Epithelial cell of prostate (primary cell): ENCODE results near the gene NR2C2.
A peak's percentile ranks its signal among the peaks of the same experiment; 100 is the strongest.
"Not testable (repeated sequence)": the region's sequence is repeated elsewhere in the genome, so short reads cannot be mapped to it uniquely, and the experiment has no call there.

Experiments
- DNase-seq: peaks from one replicate; pipeline ENCODE4 v3.0.0-alpha.2; 2011; ENCODE audit warnings: low read depth, low spot score
- H3K27ac ChIP-seq: fragments of 450-650 bp; 2 replicates; pipeline ENCODE4 v1.5.1; 2017; ENCODE audit warnings: mild to moderate bottlenecking

Gene NR2C2

DNA sequence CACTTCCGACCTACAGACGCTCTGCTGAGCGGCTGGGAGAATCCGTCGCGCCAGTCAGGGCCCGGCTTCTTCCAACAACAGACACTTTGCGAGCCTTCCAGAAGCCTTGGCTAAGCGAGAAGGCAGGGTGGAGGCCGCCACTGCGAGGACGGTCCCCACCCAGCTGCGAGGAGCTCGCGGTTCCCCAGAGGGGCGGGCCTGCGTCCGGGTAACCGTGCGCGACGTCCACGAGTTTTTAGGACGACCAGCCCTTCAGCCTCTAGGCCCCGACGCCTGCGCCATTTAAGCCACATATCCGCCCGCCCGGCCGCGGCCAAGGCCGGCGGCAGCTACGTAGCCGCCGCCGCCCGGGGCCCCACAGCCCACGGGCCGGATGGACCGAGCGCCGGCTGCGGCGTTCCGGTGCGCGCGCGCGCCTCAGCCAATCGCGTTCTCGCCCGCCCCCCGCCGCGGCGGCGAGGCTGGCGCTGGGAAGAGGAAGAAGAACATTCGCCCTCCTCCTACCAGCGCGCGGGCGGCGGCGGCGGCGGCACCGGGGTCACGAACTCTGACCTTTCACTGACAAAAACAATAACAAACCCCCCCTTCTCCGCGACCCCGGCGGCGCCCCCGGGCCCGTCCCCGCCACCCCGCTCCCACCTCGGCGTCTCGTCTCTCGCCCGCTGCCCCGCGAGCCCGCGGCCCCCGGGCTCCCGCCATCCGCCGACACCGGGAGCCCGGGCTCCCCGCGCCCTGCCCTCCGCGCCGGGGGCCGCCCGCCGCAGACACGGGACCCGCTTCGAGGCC is at the start of gene NR2C2:
NR2C2 (plus strand) TSS at position 484 of the 786 bp plus-strand sequence. CDS start 56,332 bp downstream, outside the sequence.
- peak within 1 kb of the TSS; percentile 96 for H3K27ac ChIP-seq
- no peak for DNase-seq

DNA sequence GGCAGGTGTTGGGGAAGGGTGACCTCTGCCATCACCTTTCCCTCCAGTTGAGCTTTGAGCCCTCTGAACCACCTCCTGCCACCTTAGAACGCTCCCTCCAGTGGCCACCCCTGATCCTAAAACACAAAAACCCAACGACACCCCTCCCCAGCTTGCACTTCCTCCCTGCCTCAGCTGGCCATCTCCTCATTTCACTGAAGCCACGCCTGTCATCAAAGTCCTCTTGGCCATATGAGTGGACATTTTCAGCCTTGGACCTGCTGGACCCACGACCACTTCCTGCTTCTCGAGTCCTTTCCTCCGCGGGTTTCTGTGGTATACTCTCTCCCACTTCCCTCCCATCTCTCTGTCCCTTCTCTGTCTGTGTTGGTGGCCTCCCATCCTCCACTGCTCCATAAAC is 48.5 kb upstream of the NR2C2 start:
- no peak for DNase-seq
- no peak overlapping the region for H3K27ac ChIP-seq

GRCh38 chr3:14899993-14900618 is 47.3 kb upstream of the NR2C2 start:
- DNase-seq = no peak
- no peak overlapping the region for H3K27ac ChIP-seq

DNA sequence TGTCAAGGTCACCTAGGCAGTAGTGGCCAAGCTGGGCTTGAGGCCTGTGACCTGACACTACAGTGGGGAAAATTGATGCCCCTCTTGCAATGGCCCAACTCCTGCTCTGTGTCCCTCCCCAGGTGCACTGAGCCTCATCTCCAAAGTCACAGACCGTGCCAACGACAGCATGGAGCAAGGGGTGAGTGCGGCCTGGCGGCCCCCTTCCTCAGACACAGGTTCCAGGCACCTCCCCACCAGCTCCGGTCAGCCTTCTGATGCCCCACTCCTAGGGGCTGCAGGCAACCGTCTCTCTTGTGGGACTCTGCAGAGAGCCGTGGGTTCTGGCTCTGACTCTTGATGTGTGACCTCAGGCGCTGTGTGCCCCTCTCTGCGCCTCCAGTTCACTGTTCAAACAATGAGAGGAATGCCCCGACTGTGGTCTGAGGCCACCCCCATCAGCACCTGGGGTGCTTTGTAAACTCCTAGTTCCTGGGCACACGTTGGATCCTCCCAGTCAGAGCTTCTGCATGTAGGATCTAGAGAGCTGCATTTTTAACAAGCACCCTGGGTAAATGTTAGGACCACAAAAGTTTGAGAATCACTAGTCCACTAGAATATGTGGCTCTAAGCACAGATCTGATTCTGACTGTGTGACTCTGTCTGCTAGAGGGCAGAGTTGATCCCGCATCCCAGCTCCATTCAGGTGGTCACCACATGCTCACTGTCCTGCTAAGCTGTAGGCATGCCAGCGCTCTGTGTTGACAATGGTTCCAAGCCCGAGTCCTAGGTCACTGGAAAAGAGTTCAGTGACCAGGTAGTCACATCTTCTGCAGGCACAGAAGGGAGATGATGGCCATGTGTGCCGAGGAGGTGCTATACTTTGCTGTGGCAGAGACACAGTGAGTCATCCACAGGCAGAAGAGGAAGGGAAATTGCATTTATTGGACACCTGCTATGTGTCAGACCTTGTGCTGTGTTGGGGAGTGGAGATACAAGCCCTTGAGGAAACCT is 46.2 kb upstream of the NR2C2 start:
- DNase-seq = no peak
- H3K27ac ChIP-seq = no peak overlapping the region

DNA sequence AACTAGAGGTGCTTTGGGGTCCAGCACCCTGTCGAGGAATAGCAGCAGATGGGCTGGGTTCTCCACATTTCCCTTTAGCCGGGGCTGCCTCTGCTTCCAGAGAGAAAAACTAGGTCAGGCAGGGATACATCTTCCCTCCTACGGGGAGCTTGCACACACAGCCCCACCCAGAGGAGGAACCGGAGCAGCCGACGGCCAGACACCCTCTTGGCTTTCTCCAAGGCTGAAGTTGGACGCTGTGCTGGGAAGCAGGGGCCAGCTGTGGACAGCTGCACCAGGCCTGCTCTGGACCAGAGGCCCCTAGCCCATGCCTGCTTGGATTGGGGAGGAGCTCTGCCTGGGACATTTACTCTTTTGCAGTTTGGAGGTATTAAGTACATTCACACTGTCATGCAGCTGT is 44.7 kb upstream of the NR2C2 start:
- no peak for DNase-seq
- H3K27ac ChIP-seq = no peak overlapping the region

DNA sequence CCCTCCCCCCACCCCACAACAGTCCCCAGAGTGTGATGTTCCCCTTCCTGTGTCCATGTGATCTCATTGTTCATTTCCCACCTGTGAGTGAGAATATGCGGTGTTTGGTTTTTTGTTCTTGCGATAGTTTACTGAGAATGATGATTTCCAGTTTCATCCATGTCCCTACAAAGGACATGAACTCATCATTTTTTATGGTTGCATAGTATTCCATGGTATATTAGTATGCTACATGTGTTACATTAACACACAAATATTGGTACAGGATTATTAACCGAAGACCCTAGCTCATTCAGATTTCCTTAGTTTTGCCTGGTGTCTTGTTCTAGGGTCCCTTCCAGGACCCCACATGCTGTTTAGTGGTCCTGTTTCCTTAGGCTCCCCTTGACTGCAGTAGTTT is 43.9 kb upstream of the NR2C2 start:
- not testable (repeated sequence) for DNase-seq, H3K27ac ChIP-seq

DNA sequence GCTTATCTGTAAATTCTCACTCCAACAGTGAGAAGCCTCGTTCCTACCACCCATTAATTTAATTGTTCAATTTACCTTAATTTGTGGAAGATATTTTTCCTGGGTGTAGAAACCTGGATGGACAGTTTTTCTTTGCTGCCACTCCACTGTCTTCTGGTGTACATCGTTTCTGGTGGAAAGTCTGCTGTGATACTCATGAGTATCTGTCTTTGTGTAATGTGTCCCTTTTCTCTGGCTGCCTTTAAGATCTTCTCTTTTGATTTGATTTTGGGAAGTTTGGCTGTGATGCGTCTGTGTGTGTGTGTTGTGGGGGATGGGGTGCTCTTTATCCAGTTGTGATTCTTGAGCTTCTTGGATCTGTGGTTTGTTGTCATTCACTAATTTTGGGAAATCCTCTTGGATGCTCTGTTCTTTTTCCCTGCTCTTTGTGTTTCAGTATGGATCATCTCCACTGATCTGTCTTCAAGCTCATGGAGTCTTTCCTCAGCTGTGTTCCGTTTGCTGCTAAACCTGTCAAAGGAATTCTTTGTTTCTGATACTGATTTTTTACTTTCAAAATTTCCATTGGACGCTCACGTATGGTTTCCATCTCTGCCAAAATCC is 42.2 kb upstream of the NR2C2 start:
- no peak for DNase-seq
- H3K27ac ChIP-seq = no peak overlapping the region

GRCh38 chr3:14906355-14906971 is 40.9 kb upstream of the NR2C2 start:
- no peak overlapping the region for H3K27ac ChIP-seq
- no peak for DNase-seq

DNA sequence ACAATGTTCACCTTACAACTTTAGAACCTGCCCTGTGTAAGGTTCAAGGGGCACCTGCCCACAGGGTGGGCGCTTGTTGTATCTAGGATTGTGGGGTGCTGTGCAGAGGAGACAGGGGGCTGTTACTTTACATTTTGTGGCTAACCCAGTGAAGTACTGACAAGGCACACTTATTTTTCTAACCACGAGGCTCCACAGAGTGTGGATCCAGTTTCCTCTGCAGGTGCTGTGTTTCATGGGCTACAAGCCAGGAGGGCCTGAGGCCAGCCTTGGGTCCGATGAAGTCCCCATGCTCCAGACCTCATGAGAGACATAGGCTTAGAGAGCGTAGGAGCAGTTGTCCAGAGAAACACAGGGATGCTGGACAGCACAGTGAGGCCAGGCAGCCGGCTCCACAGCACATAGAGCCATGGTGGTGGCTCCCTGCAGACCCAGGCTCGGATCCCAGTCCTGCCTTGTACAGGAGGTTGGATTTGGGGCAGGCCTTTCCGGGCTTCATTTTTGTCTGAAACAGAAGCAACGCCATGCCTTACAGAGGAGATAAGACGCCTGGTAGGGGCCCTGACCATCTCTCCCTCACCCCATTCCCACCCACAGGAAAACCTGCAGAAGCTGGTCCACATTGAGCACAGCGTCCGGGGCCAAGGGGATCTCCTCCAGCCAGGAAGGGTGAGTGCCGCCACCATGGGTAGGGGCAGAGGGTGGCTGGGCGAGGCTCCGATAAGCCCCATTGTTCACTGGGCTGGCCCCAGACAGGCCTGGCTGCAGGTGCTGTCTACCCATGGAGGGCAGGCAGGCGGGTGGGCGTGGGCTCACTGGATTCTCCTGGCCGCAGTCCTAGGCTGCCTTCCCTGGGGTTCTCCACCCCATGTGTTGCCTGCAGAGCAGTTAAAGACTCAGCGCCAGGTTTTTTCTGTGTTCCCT is 40.1 kb upstream of the NR2C2 start:
- no peak for DNase-seq
- H3K27ac ChIP-seq = no peak overlapping the region

- no peak for DNase-seq
- no peak overlapping the region for H3K27ac ChIP-seq
These were observed 38.1 kb upstream of the NR2C2 start for GRCh38 chr3:14909250-14909649.

DNA sequence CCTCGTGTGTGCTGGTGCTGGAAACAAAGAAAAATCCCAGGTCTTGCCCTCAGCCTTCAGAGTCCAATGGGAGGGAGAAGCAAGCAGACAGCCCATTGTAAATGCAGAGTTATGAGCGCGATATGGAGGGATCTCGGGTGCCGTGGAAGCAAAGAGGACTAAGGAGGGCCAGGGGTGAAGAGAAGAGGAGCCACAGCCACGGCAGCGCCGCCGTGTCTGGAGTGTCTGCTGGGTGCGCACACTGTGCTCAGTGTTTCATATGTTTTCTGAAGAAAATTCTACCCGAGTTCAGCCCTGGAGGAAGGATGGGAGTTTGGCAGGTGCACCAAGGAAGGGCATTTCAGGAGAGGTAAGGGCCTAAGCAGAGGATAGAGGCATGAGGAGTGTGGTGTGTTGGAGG is 35.7 kb upstream of the NR2C2 start:
- DNase-seq = no peak
- H3K27ac ChIP-seq = no peak overlapping the region

DNA sequence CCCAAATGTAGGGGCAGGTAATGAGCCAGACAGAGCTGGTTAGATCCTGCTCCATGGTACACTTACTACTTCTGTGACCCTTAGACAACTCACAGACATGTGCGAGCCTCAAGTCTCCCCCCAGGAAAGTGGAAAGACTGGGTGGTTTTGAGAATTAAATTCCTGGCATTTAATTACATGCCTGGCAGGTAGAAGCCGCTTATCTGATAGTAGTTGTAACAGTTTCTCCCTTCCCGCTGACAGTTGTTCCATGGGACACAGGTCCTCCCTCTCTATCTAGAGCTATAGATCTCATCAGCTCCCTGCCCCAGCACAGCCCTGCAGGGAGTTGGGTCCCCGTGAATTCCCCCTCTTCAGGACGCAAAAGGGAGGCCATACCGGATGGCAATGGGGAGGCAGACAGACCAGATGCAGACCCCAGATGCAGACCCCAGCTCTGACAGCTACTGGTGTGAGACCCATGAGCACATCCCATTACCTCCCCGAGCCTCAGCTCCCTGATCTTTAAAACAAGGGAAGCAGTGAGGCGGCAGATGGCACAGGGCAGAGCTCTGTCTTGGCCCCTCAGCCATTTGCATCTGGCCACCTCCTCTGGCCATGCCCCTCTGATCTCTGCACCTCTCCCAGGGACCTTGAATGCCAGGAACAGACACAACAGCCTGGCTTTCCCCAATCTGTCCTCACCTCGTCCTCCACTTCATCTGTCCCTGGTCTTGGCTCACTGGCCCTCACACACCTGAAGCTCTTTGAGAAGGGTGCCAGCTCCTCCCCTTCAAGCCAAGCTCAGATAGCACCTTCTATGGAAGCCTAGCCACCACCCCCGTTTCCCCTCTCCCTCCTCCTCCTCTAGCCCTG is 34.1 kb upstream of the NR2C2 start:
- no peak for DNase-seq
- H3K27ac ChIP-seq = no peak overlapping the region

GRCh38 chr3:14913926-14914778 is 33.2 kb upstream of the NR2C2 start:
- DNase-seq = no peak
- H3K27ac ChIP-seq = no peak overlapping the region

GRCh38 chr3:14914779-14915117 is 32.6 kb upstream of the NR2C2 start:
- no peak overlapping the region for H3K27ac ChIP-seq
- no peak for DNase-seq

DNA sequence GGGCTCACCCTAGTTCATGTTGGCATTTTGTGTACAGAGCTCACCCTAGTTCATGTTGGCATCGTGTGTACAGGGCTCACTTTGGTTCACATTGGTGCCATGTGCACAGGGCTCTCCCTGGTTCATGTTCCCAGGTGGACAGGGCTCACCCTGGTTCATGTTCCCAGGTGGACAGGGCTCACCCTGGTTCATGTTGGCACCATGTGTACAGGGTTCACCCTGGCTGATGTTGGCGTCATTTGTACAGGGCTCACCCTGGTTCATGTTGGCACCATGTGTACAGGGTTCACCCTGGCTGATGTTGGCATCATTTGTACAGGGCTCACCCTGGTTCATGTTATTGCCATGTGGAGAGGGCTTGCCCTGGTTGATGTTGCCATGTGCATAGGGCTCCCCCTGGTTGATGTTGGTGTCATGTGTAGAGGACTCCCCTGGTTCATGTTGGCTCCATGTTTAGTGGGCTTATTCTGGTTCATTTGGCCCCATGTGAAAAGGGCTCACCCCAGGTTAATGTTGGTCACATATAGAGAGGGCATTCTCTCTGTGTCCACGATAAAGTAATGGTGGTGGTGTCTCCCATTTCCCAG is 31.7 kb upstream of the NR2C2 start:
- no peak for DNase-seq
- no peak overlapping the region for H3K27ac ChIP-seq

DNA sequence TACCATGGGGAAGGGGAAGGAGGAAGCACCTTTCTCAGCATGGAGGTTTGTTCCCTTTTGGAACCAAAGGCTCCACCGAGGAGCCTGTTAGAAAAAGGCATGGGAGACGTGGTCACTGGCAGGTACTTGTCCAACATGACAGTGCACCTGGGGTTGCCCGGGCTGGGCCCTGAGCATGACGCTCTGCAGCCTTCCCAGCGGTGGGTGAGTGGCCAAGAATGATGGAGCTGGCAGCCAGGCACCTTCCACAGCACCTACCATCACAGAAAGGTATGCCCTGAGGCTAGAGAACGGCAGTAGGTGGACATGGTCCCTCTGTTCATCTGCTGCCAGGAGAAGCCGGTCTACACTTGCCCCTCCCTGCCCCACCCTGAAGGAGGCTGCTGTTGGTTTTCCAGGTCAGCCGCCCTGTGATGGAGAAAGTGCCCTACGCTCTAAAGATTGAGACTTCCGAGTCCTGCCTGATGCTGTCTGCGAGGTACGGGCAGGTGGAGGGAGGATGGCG is 29.0 kb upstream of the NR2C2 start:
- H3K27ac ChIP-seq = no peak overlapping the region
- DNase-seq = no peak

DNA sequence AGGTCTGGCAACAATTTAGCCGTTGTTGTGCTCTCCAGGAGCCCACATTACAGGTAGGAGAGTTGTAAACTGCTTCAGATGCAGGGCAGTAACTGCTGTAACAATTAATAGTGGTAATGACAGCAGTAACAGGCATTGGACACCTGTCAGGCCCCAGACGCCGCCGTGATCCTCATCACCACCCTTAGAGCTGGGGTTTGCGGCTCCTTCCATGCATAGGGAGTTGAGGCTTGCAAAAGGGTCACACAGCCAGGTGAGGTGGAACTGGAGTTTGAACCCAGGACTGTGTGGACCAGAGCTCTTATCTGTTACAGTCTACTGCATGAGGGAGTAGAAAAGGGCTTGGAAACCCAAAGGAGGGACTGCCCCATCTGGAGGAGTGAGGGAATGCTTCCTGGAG is 26.8 kb upstream of the NR2C2 start:
- H3K27ac ChIP-seq = no peak overlapping the region
- no peak for DNase-seq
